Limb (tissue), 2 donors: ENCODE measurements around the gene TMEM185B.
"Not testable (repeated sequence)": the region's sequence is repeated elsewhere in the genome, so short reads cannot be mapped to it uniquely, and the experiment has no call there.

Experiments used
- DNase-seq, 2 donors: peaks; one replicate each; pipeline ENCODE4 v3.0.0-alpha.2; 2016; ENCODE audit errors: extremely low spot score in 2 of 2

The TMEM185B gene

GRCh38 chr2:120223034-120223912 is at the start of gene TMEM185B:
Gene TMEM185B (minus strand): TSS chr2:120223400. CDS start chr2:120222976, 424 bp downstream.
- DNase-seq, result peak; percentile 77 to 96

DNA sequence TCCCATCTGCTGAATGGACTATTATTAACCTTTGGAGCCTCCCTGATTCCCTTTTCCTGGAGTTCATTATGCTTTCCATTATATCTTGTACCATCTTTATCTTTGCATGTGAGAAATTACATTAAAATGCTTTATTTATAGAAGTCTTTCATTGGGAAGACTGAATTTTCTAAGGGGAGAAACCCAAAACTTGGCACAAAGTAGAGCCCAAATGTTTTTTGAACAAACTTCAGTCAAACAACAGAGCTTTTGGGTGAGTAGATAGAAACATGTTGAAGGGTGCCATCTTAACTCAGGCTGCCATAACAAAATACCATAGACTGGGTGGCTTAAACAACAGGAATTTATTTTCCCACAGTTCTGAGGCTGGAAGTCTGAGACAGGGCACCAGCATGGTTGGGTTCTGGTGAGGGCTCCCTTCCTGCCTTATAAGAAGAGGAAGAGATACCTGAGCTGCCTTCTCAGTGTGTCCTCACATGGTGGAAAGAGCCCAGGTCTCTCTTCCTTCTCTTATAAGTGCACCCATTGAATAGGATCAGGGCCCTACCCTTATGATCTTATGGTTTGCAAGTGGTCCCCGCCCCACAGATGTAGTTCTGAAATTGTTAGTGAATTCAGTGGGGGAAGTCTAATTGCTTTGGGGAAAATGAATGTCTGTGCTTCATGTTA is 48.6 kb upstream of the TMEM185B start:
- no peak for DNase-seq

DNA sequence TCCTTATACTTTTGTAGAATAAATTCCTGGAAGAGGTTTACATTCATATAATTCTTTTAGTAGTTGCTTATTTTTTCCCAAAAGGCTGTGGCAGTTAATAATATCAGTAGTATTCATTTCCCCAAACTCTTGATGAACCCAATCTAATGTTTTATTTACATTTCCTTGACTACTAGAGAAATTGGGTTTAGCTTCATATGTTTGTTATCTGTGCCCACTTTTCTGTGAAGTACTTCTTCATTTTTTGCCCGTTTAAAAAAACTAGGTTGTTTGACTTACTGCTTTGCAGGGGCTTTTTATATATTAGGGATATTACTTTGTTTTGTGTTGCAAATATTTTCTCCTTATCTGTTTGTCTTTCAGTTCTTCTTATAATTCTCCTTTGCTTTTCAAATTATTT is 46.6 kb upstream of the TMEM185B start:
- no peak for DNase-seq

- no peak for DNase-seq
Measured at GRCh38 chr2:120269076-120269744, 46.0 kb upstream of the TMEM185B start.

GRCh38 chr2:120267348-120267747 is 44.1 kb upstream of the TMEM185B start:
- DNase-seq, result no peak

GRCh38 chr2:120265006-120265405 is 41.8 kb upstream of the TMEM185B start:
- no peak for DNase-seq

GRCh38 chr2:120262761-120263428 is 39.7 kb upstream of the TMEM185B start:
- DNase-seq, result no peak

- no peak for DNase-seq
Measured at GRCh38 chr2:120262150-120262549, 39.0 kb upstream of the TMEM185B start.

DNA sequence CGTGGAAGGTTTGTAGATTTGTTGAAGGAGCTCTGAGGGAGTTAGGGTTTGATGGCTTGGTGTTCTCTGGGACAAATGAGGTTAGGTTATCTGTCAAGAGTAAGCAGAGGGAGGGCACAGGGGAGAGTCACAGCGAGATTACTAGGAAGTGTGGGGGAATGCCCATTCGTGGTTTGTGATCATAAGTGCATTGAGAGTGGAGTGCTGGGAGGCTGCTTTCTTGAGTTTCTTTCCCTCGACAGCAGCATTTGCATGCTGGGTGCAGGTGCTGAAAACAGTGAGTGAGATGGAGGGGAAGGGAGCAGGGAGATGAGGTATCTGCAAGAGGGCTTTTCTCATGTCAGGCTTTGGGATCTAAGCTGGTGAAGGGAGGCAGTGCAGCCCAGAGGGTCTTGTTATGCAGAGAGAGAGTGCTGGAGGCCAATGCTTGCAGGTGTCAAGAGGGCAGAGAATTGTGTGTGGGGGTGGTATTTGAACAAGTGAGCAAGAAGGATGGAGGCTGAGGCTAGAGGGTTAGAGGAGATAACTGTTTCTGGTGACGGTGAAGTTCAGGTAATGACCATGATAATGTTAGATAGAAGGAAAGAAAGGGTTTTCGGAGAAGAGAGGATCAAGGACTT is 38.3 kb upstream of the TMEM185B start:
- DNase-seq, result no peak

GRCh38 chr2:120260736-120261135 is 37.5 kb upstream of the TMEM185B start:
- DNase-seq, result no peak

GRCh38 chr2:120259939-120260338 is 36.7 kb upstream of the TMEM185B start:
- DNase-seq, result not testable (repeated sequence)

- DNase-seq, result no peak
Measured at GRCh38 chr2:120258196-120258595, 35.0 kb upstream of the TMEM185B start.

DNA sequence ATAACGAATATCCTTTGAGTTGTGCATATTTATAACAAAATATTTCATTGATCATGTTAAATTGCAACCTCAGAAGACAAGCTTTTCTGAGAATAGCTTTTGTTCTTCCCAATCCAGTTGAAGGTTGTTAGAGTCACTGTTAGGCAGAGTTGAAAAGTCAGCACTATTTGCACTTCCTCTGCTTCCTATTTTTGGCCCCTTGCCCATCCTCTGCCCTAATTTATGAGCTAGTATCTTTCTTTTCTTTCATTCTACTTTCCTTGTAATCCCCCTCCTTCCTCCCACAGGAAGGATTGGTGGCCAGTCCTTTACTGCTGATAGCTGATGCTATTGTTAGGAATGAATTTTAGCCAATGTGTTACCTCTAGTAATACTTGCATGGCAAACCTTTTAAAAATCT is 34.3 kb upstream of the TMEM185B start:
- DNase-seq, result no peak

DNA sequence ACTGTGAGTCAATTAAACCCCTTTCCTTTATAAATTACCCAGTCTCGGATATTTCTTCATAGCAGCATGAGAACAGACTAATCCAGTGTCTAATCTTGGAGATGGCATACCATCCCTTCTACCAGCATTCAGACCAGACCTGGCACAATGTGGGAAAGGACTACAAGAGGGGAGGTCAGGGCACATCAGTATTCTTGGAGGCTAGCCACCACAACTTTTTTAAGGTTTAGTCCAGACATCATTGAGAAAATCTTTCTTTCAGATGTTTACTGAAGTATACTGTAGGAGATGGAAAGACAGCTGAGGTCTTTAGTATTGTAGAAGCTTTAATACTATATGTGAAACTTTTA is 33.4 kb upstream of the TMEM185B start:
- DNase-seq, result no peak

- DNase-seq, result no peak
Measured at GRCh38 chr2:120255986-120256650, 32.9 kb upstream of the TMEM185B start.

GRCh38 chr2:120255071-120255470 is 31.9 kb upstream of the TMEM185B start:
- DNase-seq, result no peak

GRCh38 chr2:120254178-120254577 is 31.0 kb upstream of the TMEM185B start:
- DNase-seq, result no peak

DNA sequence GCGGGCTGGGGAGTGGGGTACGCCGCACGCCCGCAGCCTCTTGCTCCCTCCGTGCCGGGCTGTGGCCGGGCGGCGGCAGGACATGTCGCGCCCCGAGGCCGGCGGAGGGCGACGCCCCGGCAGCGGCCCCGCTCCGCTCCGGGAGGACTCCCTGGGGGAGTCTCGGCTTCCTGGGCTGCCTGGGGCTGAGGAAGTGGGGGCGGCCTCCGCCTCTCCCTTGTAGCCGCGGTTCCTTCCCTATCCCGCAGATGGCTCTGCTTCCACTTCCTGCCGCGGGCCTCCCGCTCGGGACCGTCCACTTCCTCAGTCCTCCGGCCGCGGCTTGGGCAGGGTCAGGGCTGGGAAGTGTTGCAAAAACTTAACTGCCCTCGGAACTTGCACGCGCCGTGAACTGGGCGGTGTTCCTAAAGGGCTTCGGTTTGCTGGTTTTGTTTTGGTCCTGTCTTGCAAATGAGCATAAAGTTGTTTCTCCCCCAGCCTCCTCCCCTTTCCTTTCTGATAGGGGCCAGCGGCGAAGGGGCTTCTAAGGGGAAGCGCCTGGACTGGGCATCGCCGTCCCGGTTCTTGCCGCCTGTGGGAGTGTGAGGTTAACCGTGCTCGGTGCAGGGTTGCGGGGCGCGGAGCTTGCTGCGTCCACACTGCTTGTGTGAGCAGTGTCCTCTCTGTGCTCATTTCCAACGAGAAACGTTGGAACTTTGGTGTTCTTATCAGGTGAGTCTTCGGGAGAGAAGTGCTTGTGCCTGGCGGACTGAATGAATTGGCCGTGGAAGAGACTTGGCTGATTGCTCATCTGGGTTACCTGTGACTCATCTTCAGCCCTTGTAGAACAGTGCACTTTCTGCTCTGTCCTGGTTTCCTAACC is 30.1 kb upstream of the TMEM185B start:
- DNase-seq, result peak; percentile 79 to 84

DNA sequence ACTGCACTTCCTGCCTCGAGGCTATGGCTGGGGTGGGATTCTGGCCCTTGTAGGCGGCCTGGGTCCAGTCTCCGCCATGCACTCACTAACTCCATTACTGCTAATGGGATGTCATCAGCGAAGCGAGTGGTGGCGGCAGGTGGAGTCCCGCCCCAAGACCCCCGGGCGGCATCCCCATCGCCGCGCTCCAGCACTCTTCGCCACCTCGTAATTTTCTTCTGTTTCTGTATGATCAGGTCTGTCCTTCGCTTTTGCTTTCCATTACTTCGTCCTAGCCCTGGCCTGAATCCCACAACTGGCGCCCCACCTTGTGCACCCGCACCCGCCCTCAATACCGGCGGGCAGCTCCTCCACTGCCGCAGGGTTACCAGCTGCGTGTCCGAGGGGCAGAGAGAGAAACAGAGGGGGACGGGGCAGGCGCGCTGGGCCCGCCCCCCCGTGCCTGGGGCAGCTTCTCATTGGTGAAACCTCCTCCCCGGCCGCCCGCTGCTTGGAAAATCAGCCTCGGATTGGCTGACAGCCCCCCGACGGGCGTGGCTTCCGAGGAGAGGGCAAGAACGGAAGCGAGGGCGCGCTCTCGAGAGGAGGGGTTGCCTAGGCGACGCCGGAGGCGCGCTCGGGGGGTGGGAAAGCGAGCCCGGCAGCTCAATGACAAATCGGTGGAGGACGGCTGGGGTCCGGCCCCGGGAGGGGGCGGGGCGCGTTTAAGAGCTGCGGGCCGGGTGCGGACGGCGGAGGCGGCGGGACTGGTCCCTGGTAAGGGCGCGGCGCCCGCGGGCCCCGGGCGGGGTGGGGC is 29.2 kb upstream of the TMEM185B start, which contains the start of gene RALB:
TSS of gene RALB (plus strand) at position 628 of the 796 bp plus-strand sequence. CDS start 25,813 bp downstream, outside the sequence.
- peak; percentile 98 to 100 for DNase-seq
